HG03108 (cell line): Measurements from ENCODE around the gene SSTR4.

Source experiments
- ATAC-seq: cut with Tn5 transposase; IDR thresholded peaks from one replicate; pipeline ENCODE4 v1.9.1; 2021; ENCODE audit warnings: moderate library complexity; ENCODE audit not compliant: unreplicated experiment

Gene SSTR4

DNA sequence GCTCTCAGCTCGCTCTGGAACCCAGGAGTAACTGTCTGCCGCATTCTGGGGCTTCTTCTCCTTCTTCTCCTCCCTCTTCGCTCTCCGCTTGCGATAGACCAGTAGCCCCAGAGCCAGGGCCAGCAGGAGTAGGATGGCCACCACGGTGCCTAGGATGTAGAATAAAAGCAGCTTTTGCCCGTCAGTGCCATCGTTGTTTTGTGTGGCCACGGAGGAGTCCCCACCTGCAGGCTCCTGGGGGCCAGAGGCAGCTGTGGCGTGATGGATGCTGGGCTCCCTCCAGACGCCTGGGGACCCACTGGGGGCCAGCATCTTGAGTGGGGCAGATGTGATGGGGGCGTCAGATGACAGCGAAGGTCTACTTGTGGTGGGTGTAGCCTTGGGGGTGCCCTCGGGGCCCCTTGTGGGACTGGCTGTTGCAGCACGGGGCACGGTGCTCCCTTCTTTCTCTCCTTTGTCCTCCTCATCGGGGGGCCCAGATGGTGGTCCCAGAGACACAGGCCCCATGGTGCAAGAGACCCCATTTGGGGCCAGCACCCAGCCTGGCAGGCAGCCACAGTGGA is 49.3 kb downstream of the SSTR4 start:
- no peak for ATAC-seq

GRCh38 chr20:23084845-23085365 is 49.8 kb downstream of the SSTR4 start:
- no peak for ATAC-seq

DNA sequence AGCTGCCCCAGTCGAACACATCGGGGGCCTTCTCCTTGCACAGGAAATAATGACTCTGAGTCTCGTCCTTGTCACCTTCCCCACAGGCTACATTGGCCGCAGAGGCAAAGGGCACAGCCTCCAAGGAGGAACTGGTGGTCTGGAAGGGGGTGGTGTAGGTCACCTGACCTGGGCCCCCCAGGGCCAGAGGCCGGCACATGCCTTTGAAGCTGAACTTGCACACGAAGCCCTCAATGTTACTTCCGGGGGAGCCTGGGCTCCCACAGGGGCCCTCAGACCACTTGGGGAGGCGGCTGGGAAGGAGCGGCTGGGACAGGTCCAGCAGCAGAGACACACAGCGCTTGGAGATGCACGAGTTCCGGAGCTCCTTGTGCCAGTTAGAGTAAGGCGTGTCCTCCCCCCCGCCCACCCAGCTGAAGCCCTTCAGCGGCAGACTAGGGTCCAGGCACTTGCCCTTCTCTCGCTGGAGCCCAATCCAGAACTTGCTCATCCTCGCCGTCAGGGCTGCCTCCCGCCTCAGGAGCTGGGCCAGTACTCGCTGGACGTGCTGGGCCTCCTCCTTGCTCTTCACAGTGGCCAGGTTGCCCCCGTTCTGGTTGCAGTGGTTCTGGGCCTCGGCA is 50.4 kb downstream of the SSTR4 start:
- ATAC-seq = no peak

- ATAC-seq = no peak
These were observed 51.0 kb downstream of the SSTR4 start, which contains the start of gene CD93 for GRCh38 chr20:23086056-23086566. Gene CD93, minus strand, starts transcription at chr20:23086324. Its CDS starts 132 bp downstream, at chr20:23086192.

GRCh38 chr20:23086931-23087411 is 51.9 kb downstream of the SSTR4 start:
- no peak for ATAC-seq

GRCh38 chr20:23087587-23088251 is 52.6 kb downstream of the SSTR4 start:
- no peak for ATAC-seq
